H9 (cell line): ENCODE results near the gene PTPRK. TPM values are rescaled to one million over a fixed set of nuclear protein-coding genes. Genes with fewer than 3 reads are reported as not detected.

Experiments used
- DNase-seq: peaks from one replicate; pipeline ENCODE4 v3.0.0-alpha.2; 2017
- H2AFZ ChIP-seq: one replicate; pipeline ENCODE4 v1.6.1; 2013; ENCODE audit warnings: mild to moderate bottlenecking, low read length, control low read depth, moderate library complexity
- H2AK5ac ChIP-seq: 2 replicates; pipeline ENCODE4 v1.6.1; 2013; ENCODE audit warnings: low read length, control low read depth, mixed read lengths; ENCODE audit not compliant: insufficient read length
- H2BK120ac ChIP-seq: one replicate; pipeline ENCODE4 v1.6.1; 2013; ENCODE audit warnings: low read depth, mild to moderate bottlenecking, low read length, control low read depth, inconsistent platforms; ENCODE audit not compliant: poor library complexity, severe bottlenecking
- H2BK12ac ChIP-seq: 2 replicates; pipeline ENCODE4 v1.6.1; 2013; ENCODE audit warnings: low read length, control low read depth, mixed read lengths, low read depth; ENCODE audit not compliant: insufficient read length
- H2BK15ac ChIP-seq: 2 replicates; pipeline ENCODE4 v1.6.1; 2013; ENCODE audit warnings: low read depth, low read length, control low read depth
- H2BK20ac ChIP-seq: one replicate; pipeline ENCODE4 v1.6.1; 2013; ENCODE audit warnings: low read depth, mild to moderate bottlenecking, low read length, control low read depth, inconsistent platforms; ENCODE audit not compliant: poor library complexity, severe bottlenecking
- H2BK5ac ChIP-seq: 2 replicates; pipeline ENCODE4 v1.6.1; 2013; ENCODE audit warnings: low read length, control low read depth, mixed read lengths; ENCODE audit not compliant: insufficient read length
- H3K14ac ChIP-seq: 2 replicates; pipeline ENCODE4 v1.6.1; 2013; ENCODE audit warnings: low read length, control low read depth; ENCODE audit not compliant: insufficient read depth
- H3K18ac ChIP-seq: 2 replicates; pipeline ENCODE4 v1.6.1; 2013; ENCODE audit warnings: low read depth, mild to moderate bottlenecking, mixed read lengths, low read length, control low read depth; ENCODE audit not compliant: insufficient read length
- H3K23ac ChIP-seq: 2 replicates; pipeline ENCODE4 v1.6.1; 2013; ENCODE audit warnings: low read length, control low read depth, mixed read lengths, low read depth; ENCODE audit not compliant: insufficient read length
- H3K23me2 ChIP-seq: 2 replicates; pipeline ENCODE4 v1.6.1; 2013; ENCODE audit warnings: low read depth, mild to moderate bottlenecking, mixed read lengths, low read length, control low read depth; ENCODE audit not compliant: insufficient read length, poor library complexity, severe bottlenecking
- H3K27ac ChIP-seq: 2 replicates; pipeline ENCODE4 v1.5.1; 2013; ENCODE audit warnings: low read length, control low read depth, mixed read lengths, low read depth; ENCODE audit not compliant: insufficient read length
- H3K27me3 ChIP-seq: 2 replicates; pipeline ENCODE4 v1.6.1; 2013; ENCODE audit warnings: low read length, control low read depth, inconsistent platforms; ENCODE audit not compliant: insufficient read depth
- H3K4ac ChIP-seq: 2 replicates; pipeline ENCODE4 v1.6.1; 2013; ENCODE audit warnings: low read depth, mild to moderate bottlenecking, control low read depth, inconsistent platforms, low read length, moderate library complexity
- H3K4me1 ChIP-seq: 2 replicates; pipeline ENCODE4 v1.6.1; 2013; ENCODE audit warnings: low read length, control low read depth, inconsistent platforms; ENCODE audit not compliant: insufficient read depth
- H3K4me2 ChIP-seq: 2 replicates; pipeline ENCODE4 v1.6.1; 2013; ENCODE audit warnings: low read length, control low read depth, mixed read lengths; ENCODE audit not compliant: insufficient read length, insufficient read depth
- H3K56ac ChIP-seq: 2 replicates; pipeline ENCODE4 v1.6.1; 2013; ENCODE audit warnings: low read depth, mild to moderate bottlenecking, mixed read lengths, low read length, control low read depth; ENCODE audit not compliant: insufficient read length
- H3K79me1 ChIP-seq: 2 replicates; pipeline ENCODE4 v1.6.1; 2013; ENCODE audit warnings: low read depth, mild to moderate bottlenecking, moderate library complexity, low read length, control low read depth, inconsistent platforms; ENCODE audit not compliant: insufficient read depth, poor library complexity, severe bottlenecking
- H3K79me2 ChIP-seq: 2 replicates; pipeline ENCODE4 v1.6.1; 2013; ENCODE audit warnings: low read length, control low read depth, inconsistent platforms; ENCODE audit not compliant: insufficient read depth
- H3K9ac ChIP-seq: 2 replicates; pipeline ENCODE4 v1.6.1; 2013; ENCODE audit warnings: low read length, control low read depth, mixed read lengths; ENCODE audit not compliant: insufficient read length; ENCODE audit errors: extremely low read depth
- H3K9me3 ChIP-seq: one replicate; pipeline ENCODE4 v1.6.1; 2013; ENCODE audit warnings: low read depth, low read length, inconsistent platforms; ENCODE audit not compliant: control insufficient read depth
- H3T11ph ChIP-seq: one replicate; pipeline ENCODE4 v1.6.1; 2013; ENCODE audit warnings: mild to moderate bottlenecking, low read length, control low read depth, inconsistent platforms
- H4K20me1 ChIP-seq: one replicate; pipeline ENCODE4 v1.6.1; 2013; ENCODE audit not compliant: control insufficient read depth, insufficient read length, insufficient read depth
- H4K5ac ChIP-seq: 2 replicates; pipeline ENCODE4 v1.6.1; 2013; ENCODE audit warnings: low read depth, mild to moderate bottlenecking, mixed read lengths, low read length, control low read depth; ENCODE audit not compliant: insufficient read length
- H4K8ac ChIP-seq: replicated peaks from 2 replicates; pipeline ENCODE4 v1.6.1; 2013; ENCODE audit warnings: low read length, control low read depth, mixed read lengths, low read depth; ENCODE audit not compliant: insufficient read length
- H4K91ac ChIP-seq: 2 replicates; pipeline ENCODE4 v1.6.1; 2013; ENCODE audit warnings: low read depth, mild to moderate bottlenecking, moderate library complexity, mixed read lengths, low read length, control low read depth; ENCODE audit not compliant: insufficient read length
- H3K27ac Mint-ChIP-seq, 3 experiments: 2 replicates in 2 of 3; 3 replicates in 1 of 3; pipeline ENCODE4 v1.8.0; 2020 to 2021; ENCODE audit warnings: mixed read lengths in 3 of 3, mild to moderate bottlenecking in 1 of 3, moderate library complexity in 1 of 3
- H3K27me3 Mint-ChIP-seq: 2 replicates; pipeline ENCODE4 v1.8.0; 2021; ENCODE audit warnings: low read depth, mild to moderate bottlenecking, moderate library complexity, mixed read lengths
- H3K36me3 Mint-ChIP-seq, 3 experiments: 2 replicates in 2 of 3; 3 replicates in 1 of 3; pipeline ENCODE4 v1.8.0; 2020 to 2021; ENCODE audit warnings: low read depth in 3 of 3, mixed read lengths in 3 of 3; ENCODE audit not compliant: insufficient read depth in 1 of 3
- H3K4me1 Mint-ChIP-seq, 2 experiments: 2 replicates each; pipeline ENCODE4 v1.8.0; 2020; ENCODE audit warnings: mixed read lengths in 2 of 2
- H3K4me3 Mint-ChIP-seq, 2 experiments: 2 replicates in 1 of 2; 3 replicates in 1 of 2; pipeline ENCODE4 v1.8.0; 2020 to 2021; ENCODE audit warnings: mild to moderate bottlenecking in 2 of 2, mixed read lengths in 2 of 2, moderate library complexity in 1 of 2
- H3K9me3 Mint-ChIP-seq, 2 experiments: 2 replicates in 1 of 2; 3 replicates in 1 of 2; pipeline ENCODE4 v1.8.0; 2020; ENCODE audit warnings: mild to moderate bottlenecking in 2 of 2, mixed read lengths in 2 of 2, moderate library complexity in 1 of 2
- CTCF ChIP-seq: fragments of 200-600 bp; sonication (generic); conservative IDR thresholded peaks from 3 replicates; pipeline ENCODE4 v1.8.0; 2021; ENCODE audit warnings: antibody characterized with exemption, mild to moderate bottlenecking
- WGBS: extraction: QIAGEN DNeasy Blood & Tissue Kit; methylation state at CpG from one replicate; pipeline ENCODE4 v1.1.7; 2013; ENCODE audit warnings: missing lambda C conversion rate, low lambda C conversion rate, mixed read lengths; ENCODE audit not compliant: insufficient read length; ENCODE audit errors: extremely low coverage; 5-methylcytosine and 5-hydroxymethylcytosine counted together
- total RNA-seq: library from RNA; stranded (reverse); gene quantifications from 2 replicates; pipeline ENCODE4 v1.2.1, GENCODE V29; 2021

The PTPRK gene
- total RNA-seq, 1 experiment from 2014 or later, result 47.9 TPM

DNA sequence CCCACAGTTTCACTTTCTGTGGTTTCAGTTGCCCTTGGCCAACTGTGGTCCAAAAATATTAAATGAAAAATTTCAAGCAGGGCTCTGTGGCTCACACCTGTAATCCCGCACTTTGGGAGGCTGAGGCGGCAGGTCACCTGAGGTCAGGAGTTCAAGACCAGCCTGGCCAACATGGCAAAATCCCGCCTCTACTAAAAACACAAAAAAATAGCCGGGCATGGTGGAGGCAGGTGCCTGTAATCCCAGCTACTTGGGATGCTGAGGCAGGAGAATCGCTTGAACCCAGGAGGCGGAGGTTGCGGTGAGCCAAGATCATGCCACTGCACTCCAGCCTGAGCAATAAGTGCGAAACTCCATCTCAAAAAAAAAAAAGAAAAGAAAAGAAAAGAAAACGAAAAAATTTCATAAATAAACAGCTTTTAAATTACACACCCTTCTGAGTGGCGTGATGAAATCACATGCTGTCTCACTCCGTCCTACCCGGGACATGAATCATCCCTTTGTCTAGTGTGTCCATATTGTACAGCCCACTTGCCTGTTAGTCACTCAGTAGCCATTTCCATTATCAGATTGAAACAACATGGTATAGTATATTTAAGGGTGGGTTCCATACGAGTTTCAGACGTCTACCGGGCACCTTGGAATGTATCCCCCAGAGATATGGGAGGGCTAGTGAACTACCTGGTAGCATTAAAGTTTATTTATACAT is 11.7 kb downstream of the PTPRK start:
- peaks cover 3% of the 10 kb centered on the region; the same call in 1 of the 2 replicates for H3K4me1 ChIP-seq
- Mint-ChIP-seq H3K27ac (no peak overlapping the region), H3K36me3 (no peaks in the 10 kb centered on the region), H3K4me3 (no peak overlapping the region), H3K9me3 (no peaks in the 10 kb centered on the region), H3K27me3 (no peaks in the 10 kb centered on the region), H3K4me1 (peaks cover 29 to 32% of the 10 kb centered on the region in 2 experiments)
- no peak overlapping the region for H3K56ac ChIP-seq
- H3K18ac ChIP-seq, result no peak overlapping the region
- DNase-seq, result no peak
- no peak overlapping the region for H2BK15ac ChIP-seq
- H3K14ac ChIP-seq, result no peak overlapping the region
- no peak overlapping the region for H2BK120ac ChIP-seq
- no peak overlapping the region for H2BK12ac ChIP-seq
- no peak overlapping the region for H3T11ph ChIP-seq
- no peak overlapping the region for H3K23ac ChIP-seq
- H3K27ac ChIP-seq, result no peak overlapping the region
- no peak overlapping the region for H4K5ac ChIP-seq
- peaks cover 6% of the 10 kb centered on the region; the same call in 1 of the 2 replicates for H3K79me2 ChIP-seq
- no peak for TF ChIP-seq CTCF
- H3K9me3 ChIP-seq, result no peaks in the 10 kb centered on the region
- H2BK20ac ChIP-seq, result no peak overlapping the region
- H2AFZ ChIP-seq, result no peak overlapping the region
- no peak overlapping the region for H4K91ac ChIP-seq
- no peak overlapping the region for H2BK5ac ChIP-seq
- no peak overlapping the region for H3K9ac ChIP-seq
- no CpG with 5 or more reads among the region's 15 CpGs for WGBS
- H4K20me1 ChIP-seq, result no peaks in the 10 kb centered on the region
- H3K79me1 ChIP-seq, result peaks cover 15% of the 10 kb centered on the region
- H3K4ac ChIP-seq, result no peak overlapping the region
- no peaks in the 10 kb centered on the region for H3K27me3 ChIP-seq
- no peak overlapping the region for H2AK5ac ChIP-seq
- H4K8ac ChIP-seq, result no peak overlapping the region
- no peaks in the 10 kb centered on the region for H3K23me2 ChIP-seq
- H3K4me2 ChIP-seq, result no peak overlapping the region
